IPS-20b (cell line): ENCODE measurements around the gene EMILIN3.

Experiments used
- H3K27ac ChIP-seq: one replicate; pipeline ENCODE4 v1.5.1; 2013; ENCODE audit warnings: low read length
- H3K27me3 ChIP-seq: 2 replicates; pipeline ENCODE4 v1.6.1; 2013; ENCODE audit warnings: mild to moderate bottlenecking, low read length, inconsistent platforms; ENCODE audit not compliant: insufficient read depth
- H3K36me3 ChIP-seq: 2 replicates; pipeline ENCODE4 v1.6.1; 2013; ENCODE audit warnings: low read depth, mild to moderate bottlenecking, inconsistent platforms, low read length, moderate library complexity; ENCODE audit not compliant: insufficient read depth
- H3K4me1 ChIP-seq: 2 replicates; pipeline ENCODE4 v1.6.1; 2013; ENCODE audit warnings: mild to moderate bottlenecking, control low read depth, inconsistent platforms, low read length, moderate library complexity; ENCODE audit not compliant: insufficient read depth
- H3K4me3 ChIP-seq: 2 replicates; pipeline ENCODE4 v1.5.1; 2013; ENCODE audit warnings: mild to moderate bottlenecking, low read length, inconsistent platforms
- H3K9ac ChIP-seq: 2 replicates; pipeline ENCODE4 v1.6.1; 2013; ENCODE audit warnings: low read depth, mild to moderate bottlenecking, inconsistent platforms, low read length, moderate library complexity
- H3K9me3 ChIP-seq: 2 replicates; pipeline ENCODE4 v1.6.1; 2013; ENCODE audit warnings: mild to moderate bottlenecking, low read depth, low read length, inconsistent platforms; ENCODE audit not compliant: insufficient read depth

Gene EMILIN3

GRCh38 chr20:41405436-41405835 lies 38.8 kb upstream of the EMILIN3 start:
- Histone ChIP-seq H3K9ac (no peak overlapping the region), H3K27ac (no peak overlapping the region), H3K4me1 (no peaks in the 10 kb centered on the region), H3K4me3 (no peak overlapping the region), H3K27me3 (no peaks in the 10 kb centered on the region), H3K9me3 (no peaks in the 10 kb centered on the region), H3K36me3 (peaks cover 74% of the 10 kb centered on the region)

- Histone ChIP-seq H3K4me3 (no peak overlapping the region), H3K27ac (no peak overlapping the region), H3K9ac (no peak overlapping the region), H3K9me3 (no peaks in the 10 kb centered on the region), H3K36me3 (peaks cover 55% of the 10 kb centered on the region), H3K4me1 (no peaks in the 10 kb centered on the region), H3K27me3 (no peaks in the 10 kb centered on the region)
Measured at GRCh38 chr20:41403604-41404003, 37.0 kb upstream of the EMILIN3 start.

DNA sequence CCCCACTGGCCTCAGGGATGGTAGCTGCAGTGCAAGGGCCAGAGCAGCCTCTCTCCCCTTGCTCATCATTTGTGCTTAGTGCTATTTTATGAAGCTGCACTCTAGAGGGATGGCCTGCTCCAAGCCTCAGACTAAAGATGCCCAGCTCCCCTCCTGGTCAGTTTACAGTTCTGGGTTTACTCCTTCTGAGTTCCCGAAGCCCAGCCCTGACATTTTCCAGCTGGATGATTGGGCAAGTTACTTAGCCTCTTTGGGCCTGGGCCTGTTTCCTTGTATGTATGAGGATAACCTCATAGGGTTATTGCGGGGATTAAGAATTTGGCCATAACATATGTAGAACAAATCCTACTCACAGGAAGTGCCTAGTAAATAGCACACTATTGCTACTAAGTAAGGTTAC lies 31.8 kb upstream of the EMILIN3 start:
- Histone ChIP-seq H3K36me3 (peaks cover 5% of the 10 kb centered on the region; the same call in 1 of the 2 replicates), H3K9me3 (no peaks in the 10 kb centered on the region), H3K4me1 (peaks cover 7% of the 10 kb centered on the region; the same call in 1 of the 2 replicates), H3K27ac (no peak overlapping the region), H3K4me3 (no peak overlapping the region), H3K9ac (no peak overlapping the region), H3K27me3 (no peaks in the 10 kb centered on the region)

GRCh38 chr20:41395667-41396664 lies 29.3 kb upstream of the EMILIN3 start:
- no peak overlapping the region for H3K4me3 ChIP-seq
- H3K9ac ChIP-seq: peak overlapping the region; percentile 48
- no peaks in the 10 kb centered on the region for H3K36me3 ChIP-seq
- H3K27ac ChIP-seq: no peak overlapping the region
- no peaks in the 10 kb centered on the region for H3K9me3 ChIP-seq
- no peaks in the 10 kb centered on the region for H3K27me3 ChIP-seq
- peaks cover 7% of the 10 kb centered on the region; the same call in 1 of the 2 replicates for H3K4me1 ChIP-seq

DNA sequence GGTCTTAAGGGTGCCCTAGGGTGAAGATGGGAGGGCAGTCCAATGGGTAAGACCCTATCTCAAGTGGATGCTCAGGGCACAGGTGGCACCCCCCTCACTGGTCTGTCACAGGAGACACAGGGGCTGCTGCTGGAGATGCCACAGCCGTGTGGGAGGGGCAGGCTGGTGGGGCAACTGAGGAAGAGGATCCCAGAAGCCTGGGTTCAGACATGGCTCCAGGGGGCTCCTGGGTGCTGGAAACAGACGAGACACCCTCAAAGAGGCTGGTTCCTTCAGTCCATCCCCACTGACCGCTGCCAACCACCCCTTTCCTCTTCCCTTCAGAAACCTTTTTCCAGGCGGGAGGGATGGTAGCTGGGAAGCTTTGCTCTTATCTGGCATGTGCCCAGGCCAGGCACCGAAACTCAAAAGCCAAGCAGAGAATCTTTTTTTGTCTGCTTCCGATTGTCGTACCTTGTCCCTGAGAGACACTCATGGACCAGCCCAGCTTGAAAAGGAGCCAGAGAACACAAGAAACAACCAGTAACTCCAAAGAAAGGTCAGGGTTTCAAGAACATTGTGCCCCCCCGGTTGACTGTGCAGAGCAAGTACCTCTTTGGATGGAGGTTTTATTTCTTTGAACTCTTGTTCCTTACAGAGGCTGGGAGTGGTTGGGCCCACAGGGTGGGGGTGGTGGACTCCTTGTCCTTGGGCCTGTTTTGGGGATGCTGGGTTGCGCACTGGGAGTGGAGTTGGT lies 28.5 kb upstream of the EMILIN3 start:
- Histone ChIP-seq H3K9me3 (no peaks in the 10 kb centered on the region), H3K27ac (no peak overlapping the region)

GRCh38 chr20:41394081-41394480 lies 27.5 kb upstream of the EMILIN3 start:
- Histone ChIP-seq H3K27me3 (no peaks in the 10 kb centered on the region), H3K4me3 (no peak overlapping the region), H3K36me3 (no peaks in the 10 kb centered on the region), H3K4me1 (peaks cover 7% of the 10 kb centered on the region; the same call in 1 of the 2 replicates), H3K9me3 (no peaks in the 10 kb centered on the region), H3K27ac (no peak overlapping the region), H3K9ac (no peak overlapping the region)

More for the DNA sequence above, 28.5 kb upstream of the EMILIN3 start:
- H3K36me3 ChIP-seq: no peaks in the 10 kb centered on the region
- H3K9ac ChIP-seq: no peak overlapping the region
- no peak overlapping the region for H3K4me3 ChIP-seq
- no peaks in the 10 kb centered on the region for H3K27me3 ChIP-seq
- H3K4me1 ChIP-seq: peaks cover 7% of the 10 kb centered on the region; the same call in 1 of the 2 replicates

DNA sequence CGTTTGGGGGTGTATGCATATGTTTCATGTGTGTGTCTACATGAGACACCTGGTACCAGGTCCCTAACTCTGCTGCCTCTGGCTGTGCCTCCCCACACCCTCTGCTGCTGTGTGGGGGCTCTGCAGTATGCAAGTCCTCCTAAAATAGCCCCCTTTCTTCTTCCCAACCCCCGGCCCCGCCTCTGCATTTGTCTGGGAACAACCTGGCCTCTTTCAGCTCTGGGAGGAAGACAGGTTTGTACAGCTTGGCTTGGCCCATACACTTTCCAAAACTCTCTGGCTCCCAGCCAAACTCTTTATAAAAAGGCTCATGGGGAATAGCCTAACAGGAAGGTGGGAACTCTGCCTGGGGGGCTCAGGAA lies 27.1 kb upstream of the EMILIN3 start:
- no peaks in the 10 kb centered on the region for H3K27me3 ChIP-seq
- H3K9me3 ChIP-seq: no peaks in the 10 kb centered on the region
- H3K9ac ChIP-seq: no peak overlapping the region
- no peak overlapping the region for H3K4me3 ChIP-seq
- H3K4me1 ChIP-seq: peaks cover 7% of the 10 kb centered on the region; the same call in 1 of the 2 replicates
- no peak overlapping the region for H3K27ac ChIP-seq
- H3K36me3 ChIP-seq: no peaks in the 10 kb centered on the region

GRCh38 chr20:41392871-41393704 lies 26.5 kb upstream of the EMILIN3 start:
- Histone ChIP-seq H3K36me3 (no peaks in the 10 kb centered on the region), H3K4me3 (no peak overlapping the region), H3K4me1 (peaks cover 7% of the 10 kb centered on the region; the same call in 1 of the 2 replicates), H3K9me3 (no peaks in the 10 kb centered on the region), H3K27ac (no peak overlapping the region), H3K9ac (no peak overlapping the region), H3K27me3 (no peaks in the 10 kb centered on the region)

GRCh38 chr20:41392295-41392694 lies 25.7 kb upstream of the EMILIN3 start:
- no peaks in the 10 kb centered on the region for H3K27me3 ChIP-seq
- no peak overlapping the region for H3K27ac ChIP-seq
- H3K9me3 ChIP-seq: no peaks in the 10 kb centered on the region
- no peak overlapping the region for H3K4me3 ChIP-seq
- H3K9ac ChIP-seq: no peak overlapping the region
- peaks cover 7% of the 10 kb centered on the region; the same call in 1 of the 2 replicates for H3K4me1 ChIP-seq
- H3K36me3 ChIP-seq: no peaks in the 10 kb centered on the region

DNA sequence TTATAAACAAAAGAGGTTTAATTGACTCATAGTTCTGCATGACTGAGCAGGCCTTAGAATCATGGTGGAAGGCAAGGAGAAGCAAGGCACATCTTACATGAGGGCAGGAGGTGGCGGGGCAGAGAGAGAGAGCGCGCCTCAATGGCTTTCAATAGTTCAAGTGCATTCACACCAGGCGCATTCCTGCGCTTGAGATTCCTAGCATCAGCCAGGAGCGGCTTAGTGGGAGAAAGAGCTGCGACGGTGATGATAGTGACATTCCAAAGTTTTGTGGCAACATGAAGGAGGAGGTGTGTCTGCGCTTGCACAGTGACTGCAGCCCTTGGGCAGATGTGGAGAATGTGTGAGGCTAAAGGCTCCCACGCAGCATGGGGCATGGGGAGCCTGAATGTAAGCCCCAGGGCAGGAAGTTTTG lies 25.0 kb upstream of the EMILIN3 start:
- Histone ChIP-seq H3K4me3 (no peak overlapping the region), H3K27me3 (no peaks in the 10 kb centered on the region), H3K27ac (no peak overlapping the region), H3K4me1 (peaks cover 7% of the 10 kb centered on the region; the same call in 1 of the 2 replicates), H3K9ac (no peak overlapping the region), H3K9me3 (no peaks in the 10 kb centered on the region), H3K36me3 (no peaks in the 10 kb centered on the region)

DNA sequence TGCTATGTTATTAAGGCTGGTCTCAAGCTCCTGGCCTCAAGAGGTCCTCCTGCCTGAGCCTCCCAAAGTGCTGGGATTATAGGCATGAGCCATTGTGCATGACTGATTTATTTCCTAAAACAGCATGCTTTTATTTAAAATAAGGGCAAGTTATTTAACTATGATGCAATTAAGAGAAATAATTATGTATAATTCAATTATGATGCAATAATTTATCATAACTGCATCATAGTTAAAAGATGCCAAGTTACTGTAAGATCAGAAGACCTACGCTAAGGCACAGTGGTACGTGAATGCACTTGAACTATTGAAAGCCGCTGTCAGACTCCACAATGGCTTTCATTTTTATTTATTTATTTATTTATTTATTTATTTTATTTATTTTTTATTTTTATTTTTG lies 24.3 kb upstream of the EMILIN3 start:
- H3K27ac ChIP-seq: no peak overlapping the region
- no peak overlapping the region for H3K9ac ChIP-seq
- H3K4me3 ChIP-seq: no peak overlapping the region
- H3K4me1 ChIP-seq: peaks cover under 1% of the 10 kb centered on the region; the same call in 1 of the 2 replicates
- H3K9me3 ChIP-seq: no peaks in the 10 kb centered on the region
- H3K27me3 ChIP-seq: no peaks in the 10 kb centered on the region
- H3K36me3 ChIP-seq: no peaks in the 10 kb centered on the region
